Activated B cell treated with CpG ODN at 0.5 μM for 24 hours (primary cell): ENCODE results near the gene NDUFA12. TPM values are rescaled to one million over a fixed set of nuclear protein-coding genes. Genes with fewer than 3 reads are reported as not detected.
"Not testable (repeated sequence)": the region's sequence is repeated elsewhere in the genome, so short reads cannot be mapped to it uniquely, and the experiment has no call there.

Experiments
- ATAC-seq: fragments of 200-7000 bp; cut with Tn5 transposase; one replicate; pipeline ENCODE4 v1.10.0; 2021; ENCODE audit warnings: low read depth, mild to moderate bottlenecking, moderate library complexity
- CTCF ChIA-PET: fragments of 350-600 bp; sonication (Branson Sonifier 250); formaldehyde crosslinking; loops from one replicate; lab custom pipeline; 2021; ENCODE audit warnings: antibody characterized with exemption; lab: Charles Lee
- POLR2A ChIA-PET: fragments of 350-600 bp; sonication (Branson Sonifier 250); formaldehyde crosslinking; loops from one replicate; lab custom pipeline; 2021; ENCODE audit warnings: antibody characterized with exemption; lab: Charles Lee
- DNase-seq: peaks from one replicate; pipeline ENCODE4 v3.0.0; 2022
- H3K27ac Mint-ChIP-seq: one replicate; pipeline ENCODE4 v1.8.0; 2020; ENCODE audit warnings: mixed read lengths
- H3K27me3 Mint-ChIP-seq: one replicate; pipeline ENCODE4 v1.8.0; 2021; ENCODE audit warnings: mixed read lengths
- H3K36me3 Mint-ChIP-seq: one replicate; pipeline ENCODE4 v1.8.0; 2021; ENCODE audit warnings: low read depth, mixed read lengths
- H3K4me1 Mint-ChIP-seq: one replicate; pipeline ENCODE4 v1.8.0; 2021; ENCODE audit warnings: mixed read lengths
- H3K4me3 Mint-ChIP-seq: one replicate; pipeline ENCODE4 v1.8.0; 2020; ENCODE audit warnings: mild to moderate bottlenecking, mixed read lengths
- H3K9me3 Mint-ChIP-seq: one replicate; pipeline ENCODE4 v1.8.0; 2020; ENCODE audit warnings: mixed read lengths
- CTCF ChIP-seq: fragments of 200-600 bp; IDR thresholded peaks from one replicate; pipeline ENCODE4 v1.8.0; 2022; ENCODE audit warnings: antibody characterized with exemption, mild to moderate bottlenecking
- intact Hi-C: fragments of 100-400 bp; cut with micrococcal nuclease; formaldehyde crosslinking; loops from one replicate; pipeline ENCODE4 v1.15.1; 2024
- total RNA-seq: library from RNA; stranded (reverse); gene quantifications from 2 replicates; pipeline ENCODE4 v1.2.3, GENCODE V29; 2022

The NDUFA12 gene
- total RNA-seq, 1 donor from 2014 or later, result 81.7 TPM

- TF ChIP-seq CTCF, result no peak
- H3K9me3 Mint-ChIP-seq, result no peaks in the 10 kb centered on the region
- no peak overlapping the region for H3K4me3 Mint-ChIP-seq
- DNase-seq, result no peak
- H3K27me3 Mint-ChIP-seq, result no peaks in the 10 kb centered on the region
- POLR2A ChIA-PET, result no interaction called here
- intact Hi-C loops, result no loop called here
- CTCF ChIA-PET, result no interaction called here
- peaks cover 3% of the 10 kb centered on the region for H3K4me1 Mint-ChIP-seq
- H3K36me3 Mint-ChIP-seq, result peaks cover 56% of the 10 kb centered on the region
- H3K27ac Mint-ChIP-seq, result no peak overlapping the region
- no peak for ATAC-seq
Observed at GRCh38 chr12:94987076-94987669, 16.3 kb downstream of the NDUFA12 start.

- peaks cover 53% of the 10 kb centered on the region for H3K36me3 Mint-ChIP-seq
- H3K4me3 Mint-ChIP-seq, DNase-seq, ATAC-seq, H3K27me3 Mint-ChIP-seq, H3K9me3 Mint-ChIP-seq, H3K27ac Mint-ChIP-seq, H3K4me1 Mint-ChIP-seq, intact Hi-C loops, CTCF ChIA-PET: not testable (repeated sequence)
- POLR2A ChIA-PET, result interaction anchor here (0.7 kb wide), 1 partner anchor 306 kb away, joined by 10 read pairs; no protein-coding TSS in a partner anchor
Observed at GRCh38 chr12:94985099-94985498, 18.4 kb downstream of the NDUFA12 start.

GRCh38 chr12:94983321-94983720 is 20.2 kb downstream of the NDUFA12 start:
- no peak for TF ChIP-seq CTCF
- ATAC-seq, result no peak
- intact Hi-C loops, result loop anchor here (5.0 kb wide), 1 partner anchor 106 kb away; no protein-coding TSS in a partner anchor
- H3K9me3 Mint-ChIP-seq, result no peaks in the 10 kb centered on the region
- H3K27ac Mint-ChIP-seq, result no peak overlapping the region
- H3K4me1 Mint-ChIP-seq, result peaks cover 3% of the 10 kb centered on the region
- DNase-seq, result no peak
- ChIA-PET CTCF (no interaction called here), POLR2A (interaction anchor here (0.6 to 1.6 kb wide), 2 partner anchors 10 to 20 kb away, joined by 6 to 7 read pairs; partner anchors contain the start of gene NDUFA12)
- H3K36me3 Mint-ChIP-seq, result peaks cover 41% of the 10 kb centered on the region
- H3K4me3 Mint-ChIP-seq, result no peak overlapping the region
- no peaks in the 10 kb centered on the region for H3K27me3 Mint-ChIP-seq

- no peak for ATAC-seq
- peaks cover 39% of the 10 kb centered on the region for H3K36me3 Mint-ChIP-seq
- no peaks in the 10 kb centered on the region for H3K27me3 Mint-ChIP-seq
- peaks cover 5% of the 10 kb centered on the region for H3K4me1 Mint-ChIP-seq
- ChIA-PET CTCF (no interaction called here), POLR2A (interaction anchor here (1.6 kb wide), 1 partner anchor 21 kb away, joined by 6 read pairs; the partner anchor contains the start of gene NDUFA12)
- H3K4me3 Mint-ChIP-seq, result no peak overlapping the region
- no peak for TF ChIP-seq CTCF
- H3K27ac Mint-ChIP-seq, result no peak overlapping the region
- H3K9me3 Mint-ChIP-seq, result no peaks in the 10 kb centered on the region
- DNase-seq, result no peak
- intact Hi-C loops, result loop anchor here (5.0 kb wide), 1 partner anchor 105 kb away; no protein-coding TSS in a partner anchor
Observed at GRCh38 chr12:94982456-94982855, 21.0 kb downstream of the NDUFA12 start.

GRCh38 chr12:94980577-94980976 is 22.9 kb downstream of the NDUFA12 start:
- ChIA-PET POLR2A (no interaction called here), CTCF (interaction anchor here (1.0 to 1.1 kb wide), 2 partner anchors 105 to 162 kb away, joined by 3 to 4 read pairs; no protein-coding TSS in a partner anchor)
- no peak overlapping the region for H3K4me3 Mint-ChIP-seq
- no peak for DNase-seq
- H3K27ac Mint-ChIP-seq, result no peak overlapping the region
- intact Hi-C loops, result loop anchor here (1.0 to 5.0 kb wide), 3 partner anchors 103 to 269 kb away; no protein-coding TSS in a partner anchor
- H3K27me3 Mint-ChIP-seq, result no peaks in the 10 kb centered on the region
- H3K4me1 Mint-ChIP-seq, result peaks cover 5% of the 10 kb centered on the region
- no peak for TF ChIP-seq CTCF
- no peak for ATAC-seq
- no peaks in the 10 kb centered on the region for H3K9me3 Mint-ChIP-seq
- H3K36me3 Mint-ChIP-seq, result peaks cover 36% of the 10 kb centered on the region
